HepG2 (cell line): Measurements from ENCODE around the gene ZNF132. TPM values are rescaled to one million over a fixed set of nuclear protein-coding genes. Genes with fewer than 3 reads are reported as not detected.

ENCODE experiments used
- AHDC1 ChIP-seq: sonication (generic); formaldehyde crosslinking; IDR thresholded peaks from 2 replicates; pipeline ENCODE4 v1.5.1; 2020; ENCODE audit warnings: mild to moderate bottlenecking, missing genetic modification reagents, borderline replicate concordance
- AKAP8 ChIP-seq: sonication (generic); formaldehyde crosslinking; IDR thresholded peaks from 2 replicates; pipeline ENCODE4 v1.5.1; 2020; ENCODE audit warnings: mild to moderate bottlenecking, missing genetic modification reagents
- FOXO1 ChIP-seq: sonication (generic); formaldehyde crosslinking; IDR thresholded peaks from 2 replicates; pipeline ENCODE4 v1.4.0; 2020; ENCODE audit warnings: missing genetic modification reagents
- GATAD1 ChIP-seq: IDR thresholded peaks from 2 replicates; pipeline ENCODE4 v1.6.1; 2016; ENCODE audit warnings: missing genetic modification reagents, missing compliant biosample characterization
- LBX2 ChIP-seq: sonication (generic); formaldehyde crosslinking; IDR thresholded peaks from 2 replicates; pipeline ENCODE4 v1.5.0; 2020; ENCODE audit warnings: missing genetic modification reagents, mild to moderate bottlenecking, borderline replicate concordance
- MYNN ChIP-seq: sonication (generic); formaldehyde crosslinking; IDR thresholded peaks from 2 replicates; pipeline ENCODE4 v1.4.0; 2020; ENCODE audit warnings: mild to moderate bottlenecking, low read depth, missing genetic modification reagents
- SMC3 ChIP-seq: IDR thresholded peaks from 2 replicates; pipeline ENCODE4 v1.6.1; 2011; ENCODE audit warnings: low read length, improper control_type of control experiment
- U2AF2 ChIP-seq: fragments of 200-400 bp; formaldehyde crosslinking; IDR thresholded peaks from 2 replicates; pipeline ENCODE4 v1.6.1; 2017; ENCODE audit warnings: low read depth, mild to moderate bottlenecking, low read length
- ZBTB34 ChIP-seq: sonication (generic); formaldehyde crosslinking; IDR thresholded peaks from 2 replicates; pipeline ENCODE4 v1.8.0; 2022; ENCODE audit warnings: mild to moderate bottlenecking, missing genetic modification reagents
- ZNF20 ChIP-seq: sonication (generic); formaldehyde crosslinking; IDR thresholded peaks from 2 replicates; pipeline ENCODE4 v1.4.0; 2020; ENCODE audit warnings: mild to moderate bottlenecking, moderate library complexity, missing genetic modification reagents
- ZNF263 ChIP-seq: sonication (generic); formaldehyde crosslinking; IDR thresholded peaks from 2 replicates; pipeline ENCODE4 v1.4.0; 2020; ENCODE audit warnings: missing genetic modification reagents
- ZNF616 ChIP-seq: sonication (generic); formaldehyde crosslinking; IDR thresholded peaks from 2 replicates; pipeline ENCODE4 v1.5.0; 2020; ENCODE audit warnings: low read depth, mild to moderate bottlenecking, missing genetic modification reagents
- ZNF629 ChIP-seq: sonication (generic); formaldehyde crosslinking; conservative IDR thresholded peaks from 2 replicates; pipeline ENCODE4 v1.5.0; 2020; ENCODE audit warnings: missing genetic modification reagents
- polyA plus RNA-seq, 8 experiments: library from polyadenylated mRNA; depleted of rRNA in 3 of 8; stranded (reverse) in 7 of 8; unstranded in 1 of 8; fragments of >200 nt; fragmentation: Illumina TruSeq in 4 of 8; extraction: Trizol in 4 of 8; gene quantifications; 2 replicates each; pipeline versions ENCODE4 v1.2.1 to v1.2.3, GENCODE V29; 2011 to 2016; ENCODE audit warnings: low read depth in 4 of 8, missing spikeins in 1 of 8, mixed read lengths in 1 of 8; ENCODE audit not compliant: insufficient read depth in 1 of 8
- total RNA-seq, 5 experiments: library from RNA; depleted of rRNA; stranded (reverse); fragments of >200 nt; fragmentation: Illumina TruSeq; extraction: Trizol; gene quantifications; 2 replicates each; pipeline ENCODE4 v1.2.3, GENCODE V29; 2016; ENCODE audit warnings: low read depth in 1 of 5
- TF ChIP-seq, protein P1 (sequence below): conservative IDR thresholded peaks from 2 replicates; pipeline ENCODE4 v1.6.1; 2018; ENCODE audit warnings: missing genetic modification reagents

ZNF132 gene
- total and polyA plus RNA-seq, 2 of the 13 experiments (the other 11 are each of a cell fraction or from before 2014, with no cell fraction given), result not detected

DNA sequence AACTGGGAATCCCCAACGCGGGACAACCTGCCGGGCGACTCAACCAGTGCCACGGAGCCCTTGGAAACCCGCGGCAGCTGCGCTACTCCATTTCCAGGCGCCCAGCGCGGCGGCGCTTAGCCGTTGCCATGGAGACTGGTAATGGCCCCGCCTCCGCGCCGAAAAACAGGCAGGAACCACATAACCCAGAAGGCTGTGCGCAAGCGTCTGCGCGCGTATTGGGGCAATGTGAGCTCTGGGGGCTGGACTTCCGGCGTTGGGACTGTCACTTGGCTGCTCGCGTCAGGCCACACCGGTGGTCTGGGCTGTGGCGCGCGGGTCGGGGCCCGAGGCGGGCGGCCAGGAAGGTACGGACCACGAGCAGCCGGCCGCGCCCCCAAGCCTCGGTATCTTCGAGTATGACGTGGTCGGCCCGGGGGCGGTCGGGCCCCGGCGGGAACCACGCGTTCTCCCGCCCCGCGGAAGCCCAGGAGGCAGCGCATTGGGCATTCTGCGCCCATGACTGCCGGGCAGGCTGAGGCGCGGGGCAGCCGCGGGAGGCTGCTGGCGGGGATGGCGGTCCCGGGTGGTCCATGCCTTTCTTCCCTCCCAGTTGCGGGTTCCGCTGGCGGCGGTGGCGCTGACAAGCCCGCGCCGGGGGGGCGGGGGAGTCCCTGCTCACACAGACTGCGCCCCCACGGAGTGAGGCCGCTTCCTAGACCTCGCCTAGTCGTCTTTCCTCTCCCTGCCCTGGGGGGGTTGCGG lies 11.6 kb upstream of the ZNF132 start, which contains the start of gene ZNF324B (continued):
- TF ChIP-seq MYNN (CRISPR knock-in tag), result no peak
- no peak for TF ChIP-seq LBX2 (CRISPR knock-in tag)
- no peak for TF ChIP-seq ZBTB34 (CRISPR knock-in tag)
- peak; percentile 77 for TF ChIP-seq GATAD1 (CRISPR knock-in tag)
- no peak; the same call in 1 of the 2 replicates for TF ChIP-seq FOXO1 (CRISPR knock-in tag)
- TF ChIP-seq SMC3, result no peak
- no peak for TF ChIP-seq U2AF2
- TF ChIP-seq ZNF263 (CRISPR knock-in tag), result no peak
- TF ChIP-seq AKAP8 (CRISPR knock-in tag), result no peak
- no peak for TF ChIP-seq ZNF20
- TF ChIP-seq ZNF629 (CRISPR knock-in tag), result no peak
- TF ChIP-seq, protein P1, sequence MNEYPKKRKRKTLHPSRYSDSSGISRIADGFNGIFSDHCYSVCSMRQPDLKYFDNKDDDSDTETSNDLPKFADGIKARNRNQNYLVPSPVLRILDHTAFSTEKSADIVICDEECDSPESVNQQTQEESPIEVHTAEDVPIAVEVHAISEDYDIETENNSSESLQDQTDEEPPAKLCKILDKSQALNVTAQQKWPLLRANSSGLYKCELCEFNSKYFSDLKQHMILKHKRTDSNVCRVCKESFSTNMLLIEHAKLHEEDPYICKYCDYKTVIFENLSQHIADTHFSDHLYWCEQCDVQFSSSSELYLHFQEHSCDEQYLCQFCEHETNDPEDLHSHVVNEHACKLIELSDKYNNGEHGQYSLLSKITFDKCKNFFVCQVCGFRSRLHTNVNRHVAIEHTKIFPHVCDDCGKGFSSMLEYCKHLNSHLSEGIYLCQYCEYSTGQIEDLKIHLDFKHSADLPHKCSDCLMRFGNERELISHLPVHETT (CRISPR knock-in tag), result no peak
- TF ChIP-seq ZNF616 (CRISPR knock-in tag), result no peak
- no peak for TF ChIP-seq AHDC1 (CRISPR knock-in tag)
